GM21723 (cell line): ENCODE data around the gene CHFR.
A peak's percentile ranks its signal among the peaks of the same experiment; 100 is the strongest.
"Not testable (repeated sequence)": the region's sequence is repeated elsewhere in the genome, so short reads cannot be mapped to it uniquely, and the experiment has no call there.

Source experiments
- ATAC-seq: cut with Tn5 transposase; IDR thresholded peaks from one replicate; pipeline ENCODE4 v1.9.1; 2021; ENCODE audit warnings: mild to moderate bottlenecking, moderate library complexity; ENCODE audit not compliant: unreplicated experiment

The CHFR gene

DNA sequence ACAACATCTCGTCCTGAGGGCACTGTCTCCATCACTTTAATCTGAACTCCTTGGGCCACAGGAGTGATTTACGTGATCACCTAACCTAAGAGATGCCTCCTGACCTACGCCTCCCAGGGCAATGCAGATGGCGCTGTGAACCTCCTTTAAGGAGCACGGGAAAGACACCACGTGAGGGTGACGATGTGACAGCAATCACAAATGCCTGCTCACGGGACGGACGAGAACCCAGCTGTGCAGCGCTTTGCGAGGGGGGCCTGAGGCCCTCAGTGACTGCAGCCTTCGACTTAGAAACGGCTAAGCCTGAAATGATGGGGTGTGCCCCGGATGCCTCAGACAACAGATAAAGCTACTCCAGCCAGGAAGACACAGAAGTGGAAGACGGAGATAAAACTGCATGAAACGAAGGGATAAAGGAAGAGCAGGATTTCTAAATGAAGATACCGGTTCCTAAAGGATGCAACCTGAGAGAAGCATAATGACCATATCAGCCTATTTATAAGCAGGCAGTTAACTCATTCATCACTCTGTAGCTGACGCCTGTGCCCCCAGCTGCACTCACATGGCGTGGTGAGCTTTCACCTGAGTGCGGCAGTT lies 44.9 kb downstream of the CHFR start:
- no peak for ATAC-seq

DNA sequence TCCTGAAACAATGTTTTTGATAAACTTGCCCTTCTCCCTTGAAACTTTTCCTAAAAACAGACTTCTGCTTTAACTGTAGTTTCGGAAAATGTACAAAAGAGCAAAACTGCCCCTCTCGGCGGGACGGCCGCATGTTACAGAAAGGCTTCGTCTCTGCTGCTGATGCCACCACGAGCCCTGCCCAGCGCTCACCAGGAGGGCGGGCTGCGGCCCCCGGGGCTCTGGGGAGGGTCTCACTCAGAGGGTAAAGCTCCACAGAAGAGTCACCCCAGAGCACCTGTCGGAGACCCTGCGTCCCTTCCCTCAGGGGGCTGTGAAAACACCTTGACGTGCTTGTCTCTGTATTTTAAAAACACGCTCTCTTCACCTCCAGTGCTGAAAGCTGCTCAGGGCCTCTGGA lies 46.3 kb downstream of the CHFR start:
- ATAC-seq: no peak

DNA sequence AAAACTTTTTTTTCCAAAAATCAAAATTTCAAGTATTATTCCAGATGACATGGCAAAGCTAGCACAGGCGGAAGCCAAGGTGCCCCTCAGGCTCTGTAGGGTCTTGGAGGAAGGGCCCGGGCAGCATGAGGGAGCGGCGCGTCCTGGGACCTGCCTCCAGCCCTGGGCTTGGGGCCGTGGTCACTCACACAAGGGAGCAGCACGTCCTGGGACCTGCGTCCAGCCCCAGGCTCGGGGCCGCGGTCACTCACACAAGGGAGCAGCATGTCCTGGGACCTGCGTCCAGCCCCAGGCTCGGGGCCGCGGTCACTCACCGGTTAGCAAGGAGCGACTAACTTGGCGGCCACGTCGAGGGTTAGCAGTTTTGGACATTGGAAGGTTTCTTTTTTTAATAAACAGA lies 46.9 kb downstream of the CHFR start:
- ATAC-seq: no peak

DNA sequence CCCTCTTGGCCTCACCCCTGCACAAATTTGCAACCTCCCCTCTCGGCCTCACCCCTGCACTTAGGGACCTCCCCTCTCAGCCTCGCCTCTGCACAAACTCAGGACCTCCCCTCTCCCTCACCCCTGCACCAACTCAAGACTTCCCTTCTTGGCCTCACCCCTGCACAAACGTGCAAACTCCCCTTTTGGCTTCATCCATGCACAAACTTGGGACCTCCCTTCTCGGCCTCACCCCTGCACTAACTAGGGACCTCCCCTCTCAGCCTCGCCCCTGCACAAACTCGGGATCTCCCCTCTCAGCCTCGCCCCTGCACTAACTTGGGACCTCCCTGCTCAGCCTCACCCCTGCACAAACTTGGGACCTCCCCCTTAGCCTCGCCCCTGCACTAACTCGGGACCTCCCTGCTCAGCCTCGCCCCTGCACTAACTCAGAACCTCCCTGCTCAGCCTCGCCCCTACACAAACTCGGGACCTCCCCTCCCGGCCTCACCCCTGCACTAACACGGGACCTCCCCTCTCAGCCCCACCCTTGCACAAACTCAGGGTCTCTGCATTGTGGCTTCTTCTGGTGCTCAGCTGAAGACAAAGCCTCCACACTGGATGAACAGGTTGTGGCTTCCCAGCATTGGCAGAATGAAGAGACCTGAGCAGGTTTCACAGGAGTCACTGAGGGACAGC lies 47.7 kb downstream of the CHFR start:
- no peak for ATAC-seq

DNA sequence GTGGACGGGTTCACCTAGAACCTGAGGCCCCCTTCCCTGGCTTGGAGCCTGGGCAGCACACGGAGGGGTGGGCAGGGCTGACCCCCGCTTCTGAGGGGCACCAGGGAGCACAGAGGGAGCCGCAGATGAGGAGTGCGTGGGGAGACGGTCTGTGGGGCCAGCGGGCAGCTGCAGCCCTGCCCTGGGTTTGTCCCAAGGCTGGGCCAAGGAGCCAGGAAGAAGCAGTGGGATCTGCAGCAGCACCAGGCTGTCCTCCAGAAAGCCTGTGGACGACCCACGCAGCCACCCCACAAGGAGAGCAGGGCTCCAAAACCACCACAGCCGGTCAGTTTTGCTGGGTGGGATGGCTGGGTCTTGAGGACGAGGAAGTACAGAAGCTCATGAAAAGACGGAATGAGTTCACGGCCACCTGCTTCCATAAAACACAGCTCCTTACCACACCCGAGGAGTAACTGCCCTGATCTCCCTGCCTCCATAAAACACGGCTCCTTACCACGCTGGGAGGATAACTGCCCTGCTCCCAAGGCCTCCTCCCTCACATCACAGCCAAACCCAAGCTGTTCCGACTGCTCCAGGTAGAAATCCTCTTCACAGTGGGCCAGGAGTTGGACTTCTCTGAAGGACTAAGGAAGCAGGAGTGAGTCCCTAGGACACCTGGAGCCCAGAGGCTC lies 48.9 kb downstream of the CHFR start:
- no peak for ATAC-seq

DNA sequence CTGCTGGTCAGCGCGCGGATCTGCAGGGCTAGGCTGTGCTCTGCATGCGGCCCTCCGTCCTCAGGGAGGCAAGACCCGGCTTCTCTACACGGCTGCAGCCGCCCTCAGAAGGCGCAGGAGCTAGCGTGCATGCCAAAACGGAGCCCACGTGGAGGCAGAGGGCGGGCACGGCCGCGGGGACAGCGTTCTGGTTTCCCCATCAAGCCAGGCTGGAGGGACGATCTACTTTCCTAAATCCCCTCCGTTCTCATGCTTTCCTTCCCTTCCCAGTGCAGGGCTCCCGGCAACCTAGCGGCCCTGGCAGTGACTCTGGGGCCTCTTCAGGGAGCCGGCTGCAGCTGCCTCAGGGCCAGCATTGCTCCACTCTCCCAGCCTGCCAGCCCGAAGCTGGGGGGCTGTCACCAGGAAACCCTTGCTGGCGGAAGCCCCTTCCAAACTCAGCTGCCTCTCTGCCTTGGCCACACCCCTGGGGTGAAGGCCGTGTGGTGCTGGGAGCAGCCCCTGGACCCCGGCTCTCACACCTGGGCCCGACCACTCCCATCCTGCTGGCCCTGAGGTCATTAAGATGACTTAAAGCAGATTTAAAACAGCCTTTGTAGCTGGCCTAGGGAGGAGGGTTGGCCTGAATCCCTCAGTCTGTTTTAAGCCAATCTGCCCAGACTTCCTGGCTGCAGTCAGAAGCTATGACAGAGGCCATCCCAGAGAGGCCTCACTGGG lies 49.6 kb downstream of the CHFR start:
- ATAC-seq: no peak

DNA sequence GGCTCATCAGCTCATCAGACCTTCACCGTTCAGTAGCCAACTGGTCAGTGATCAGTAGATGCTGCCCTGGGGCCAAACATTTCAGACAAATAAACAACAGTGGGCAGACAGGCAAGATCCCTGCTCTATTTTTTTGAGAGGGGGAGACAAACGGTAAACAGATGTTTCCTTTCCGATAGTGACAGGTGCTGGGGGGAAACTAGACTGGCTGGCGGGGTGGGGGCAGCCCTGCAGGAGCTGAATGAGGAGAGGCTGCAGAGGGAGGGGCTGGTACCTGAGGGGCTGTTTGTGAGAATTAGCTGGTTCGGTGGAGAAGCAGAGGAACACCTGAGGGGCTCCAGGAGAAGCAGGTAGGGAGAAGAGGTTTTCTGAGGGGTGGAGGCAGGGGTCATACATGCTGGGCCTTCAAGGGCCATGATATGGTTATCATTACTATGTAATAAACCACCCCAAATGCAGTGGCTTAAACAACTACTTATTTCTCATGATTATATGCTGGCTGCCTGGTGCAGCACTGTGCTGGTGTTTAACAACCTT lies 50.5 kb downstream of the CHFR start:
- ATAC-seq: no peak

DNA sequence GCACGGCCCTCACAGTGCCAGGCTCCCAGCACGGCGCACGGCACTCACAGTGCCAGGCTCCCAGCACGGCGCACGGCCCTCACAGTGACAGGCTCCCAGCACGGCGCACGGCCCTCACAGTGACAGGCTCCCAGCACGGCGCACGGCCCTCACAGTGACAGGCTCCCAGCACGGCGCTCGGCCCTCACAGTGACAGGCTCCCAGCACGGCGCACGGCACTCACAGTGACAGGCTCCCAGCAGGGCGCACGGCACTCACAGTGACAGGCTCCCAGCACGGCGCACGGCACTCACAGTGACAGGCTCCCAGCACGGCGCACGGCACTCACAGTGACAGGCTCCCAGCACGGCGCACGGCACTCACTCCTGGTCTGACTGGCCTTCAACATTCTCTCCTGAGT lies 51.2 kb downstream of the CHFR start:
- not testable (repeated sequence) for ATAC-seq

DNA sequence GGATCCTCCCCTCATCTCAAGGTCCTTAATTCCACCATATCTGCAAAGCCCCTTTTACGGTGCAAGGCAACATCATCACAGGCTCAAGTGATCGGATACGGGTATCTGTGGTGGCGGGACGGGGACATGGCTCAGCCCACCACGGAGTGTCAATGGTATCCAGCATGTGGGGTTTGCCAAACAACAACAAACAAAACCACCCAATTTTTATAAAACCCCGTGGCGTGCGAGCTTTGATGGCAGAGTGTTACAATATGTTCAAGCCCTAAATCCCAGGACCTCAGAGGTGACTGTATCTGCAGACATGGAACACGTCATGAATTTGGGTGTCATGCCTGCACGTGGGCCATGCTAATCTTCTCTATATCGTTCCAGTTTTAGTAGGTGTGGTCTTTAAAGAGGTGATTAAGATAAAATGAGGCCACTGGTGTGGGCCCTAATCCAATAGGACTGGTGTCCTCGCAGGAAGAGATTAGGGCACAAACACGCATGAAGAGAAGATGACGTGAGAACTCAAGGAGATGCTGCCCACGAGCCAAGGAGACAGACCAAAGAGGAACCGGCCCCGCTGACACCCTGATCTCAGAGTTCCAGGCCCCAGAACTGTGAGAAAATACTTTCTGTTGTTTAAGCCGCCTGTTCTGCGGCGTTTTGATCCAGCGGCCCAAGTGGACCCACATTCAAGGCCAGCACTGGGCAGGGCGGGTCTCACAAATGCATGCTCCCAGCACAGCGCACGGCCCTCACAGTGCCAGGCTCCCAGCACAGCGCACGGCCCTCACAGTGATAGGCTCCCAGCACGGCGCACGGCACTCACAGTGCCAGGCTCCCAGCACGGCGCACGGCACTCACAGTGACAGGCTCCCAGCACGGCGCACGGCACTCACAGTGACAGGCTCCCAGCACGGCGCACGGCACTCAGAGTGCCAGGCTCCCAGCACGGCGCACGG lies 52.1 kb downstream of the CHFR start:
- ATAC-seq: no peak

DNA sequence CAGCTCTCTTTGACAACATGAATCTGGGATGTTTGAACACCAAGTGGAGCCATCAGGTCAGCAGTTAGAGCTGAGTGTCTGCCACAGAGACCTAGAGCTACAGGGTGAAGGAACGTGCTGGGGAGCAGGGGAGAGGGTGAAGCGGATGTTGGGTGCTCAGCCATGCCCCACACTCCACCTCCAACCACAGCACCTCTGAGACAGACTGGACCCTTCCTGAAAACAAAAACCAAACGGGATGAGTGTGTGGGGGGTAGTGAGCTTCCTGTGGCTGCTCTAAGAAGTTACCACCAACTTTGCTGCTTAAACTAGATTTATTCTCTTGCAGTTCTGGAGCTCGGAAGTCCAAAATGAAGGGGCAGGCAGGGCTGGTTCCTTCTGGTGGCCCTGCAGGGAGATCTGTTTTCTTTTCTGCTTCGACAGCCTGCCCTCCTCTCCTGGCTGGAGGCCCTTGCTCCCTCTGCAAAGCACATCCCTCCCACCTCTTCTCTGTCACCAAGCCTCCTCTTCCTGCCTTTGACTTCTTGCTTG lies 53.2 kb downstream of the CHFR start:
- no peak for ATAC-seq

DNA sequence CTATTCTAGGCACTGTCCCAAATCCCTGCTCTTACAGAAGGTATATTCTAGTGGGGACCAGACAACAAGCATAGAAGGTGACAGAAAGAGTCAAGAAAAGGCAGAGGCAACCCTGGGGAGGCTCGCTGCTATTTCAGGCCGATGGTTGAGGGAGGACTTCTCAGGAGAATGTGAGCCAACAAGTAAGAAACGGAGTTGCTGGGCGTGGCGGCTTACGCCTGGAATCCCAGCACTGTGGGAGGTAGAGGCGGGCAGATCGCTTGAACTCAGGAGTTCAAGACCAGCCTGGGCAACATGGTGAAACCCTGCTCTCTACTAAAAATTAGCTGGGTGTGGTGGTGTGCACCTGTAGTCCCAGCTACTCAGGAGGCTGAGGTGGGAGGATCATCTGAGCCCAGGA lies 54.1 kb downstream of the CHFR start:
- no peak for ATAC-seq

DNA sequence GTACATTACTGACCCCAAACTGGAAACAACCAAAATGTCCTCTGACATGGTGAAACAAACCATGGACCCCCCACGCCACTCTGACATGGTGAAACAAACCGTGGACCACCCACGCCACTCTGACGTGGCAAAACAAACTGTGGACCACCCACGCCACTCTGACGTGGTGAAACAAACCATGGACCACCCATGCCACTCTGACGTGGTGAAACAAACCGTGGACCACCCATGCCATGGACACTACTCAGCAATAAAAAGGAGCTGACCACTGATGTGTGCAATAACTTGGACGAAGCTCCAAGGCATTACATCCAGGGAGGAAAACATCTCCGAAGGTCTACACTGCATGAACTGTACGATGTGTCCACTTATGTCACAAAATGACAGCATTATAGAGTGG lies 55.6 kb downstream of the CHFR start:
- no peak for ATAC-seq

DNA sequence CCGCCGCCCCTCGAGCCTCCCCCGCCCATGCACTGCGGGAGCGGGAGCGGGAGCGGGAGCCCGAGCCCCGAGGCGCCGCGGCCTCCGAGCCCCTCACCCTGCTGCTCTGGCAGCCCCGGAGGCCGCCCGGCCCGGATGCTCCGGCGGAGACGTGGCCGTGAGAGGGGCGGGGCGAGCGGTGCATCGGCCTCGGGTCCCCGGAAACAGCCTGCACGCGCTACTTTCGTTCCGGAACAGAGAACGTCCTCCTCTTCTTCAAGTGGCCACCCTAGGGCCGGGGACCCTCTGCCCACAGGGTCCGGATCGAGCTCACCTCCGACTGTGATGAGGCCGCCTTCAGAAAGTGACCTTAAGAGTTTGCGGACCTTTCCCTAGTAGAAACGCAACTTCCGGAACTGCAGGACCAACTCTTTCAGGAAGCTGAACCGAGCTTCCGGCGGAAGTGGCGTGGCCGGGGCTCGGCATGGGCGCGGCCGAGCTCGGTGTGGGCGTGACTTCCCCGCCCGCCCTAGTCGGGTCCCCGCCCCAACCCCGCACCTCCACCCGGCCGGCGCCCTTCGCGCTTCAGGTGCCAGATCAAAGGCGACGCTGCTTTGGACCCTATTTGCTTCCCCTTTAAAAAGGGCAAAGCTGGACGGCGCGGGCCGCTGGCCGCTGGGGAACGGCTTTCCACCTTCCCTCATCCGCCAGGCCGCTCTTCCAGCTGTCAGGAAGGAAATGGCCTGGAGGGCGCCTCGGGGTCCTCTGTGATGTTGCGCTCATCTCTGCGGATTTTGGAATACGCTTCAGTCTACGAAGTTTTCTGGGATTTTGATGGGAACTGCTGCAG lies 58.5 kb downstream of the CHFR start, which contains the start of gene GOLGA3:
Gene GOLGA3, minus strand, starts transcription at position 164 of the 829 bp plus-strand sequence. CDS start 6,741 bp downstream, outside the sequence.
- peak; percentile 89 for ATAC-seq

DNA sequence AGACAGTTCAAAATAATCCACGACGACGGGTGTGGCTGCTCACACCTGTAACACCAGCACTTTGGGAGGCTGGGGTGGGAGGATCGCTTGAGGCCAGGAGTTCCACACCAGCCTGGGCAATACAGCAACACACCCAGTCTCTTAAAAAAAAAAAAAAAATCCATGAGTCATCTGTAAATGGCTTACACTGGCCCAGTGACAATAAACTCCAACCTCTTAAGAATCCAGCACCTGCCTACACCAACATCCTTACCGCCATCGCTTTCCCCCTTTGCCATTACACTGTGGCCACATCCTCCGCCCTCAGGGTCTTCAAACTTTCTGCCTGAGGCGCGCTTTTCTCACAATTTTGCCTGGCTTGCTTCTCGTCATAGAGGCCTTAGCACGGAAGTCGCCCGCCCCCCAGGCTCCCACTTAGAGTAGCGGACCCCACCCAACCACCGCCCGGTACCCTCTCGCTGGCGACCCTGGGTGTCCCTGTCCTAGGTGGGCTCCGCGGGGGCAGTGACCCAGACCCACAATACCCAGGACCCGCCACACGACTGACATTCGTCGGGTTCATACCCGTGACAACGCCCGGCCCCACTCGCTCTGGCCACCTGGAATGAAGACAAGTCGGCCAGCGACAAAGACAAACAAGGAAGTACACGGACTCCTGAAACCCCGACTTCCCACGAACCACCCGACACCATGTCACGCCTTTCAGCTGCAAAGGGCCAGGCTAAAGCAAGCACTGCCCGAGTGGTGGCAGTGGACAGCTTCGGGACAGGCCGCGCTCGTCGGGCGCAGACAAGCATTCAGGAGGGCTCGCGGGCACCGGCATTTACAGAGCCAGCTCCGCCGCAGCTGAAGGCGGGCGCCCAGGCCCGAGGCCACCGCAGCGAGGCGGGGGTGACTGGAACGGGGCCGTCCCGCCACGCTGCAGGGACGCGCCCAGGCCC lies 59.4 kb downstream of the CHFR start:
- ATAC-seq: peak; percentile 24

DNA sequence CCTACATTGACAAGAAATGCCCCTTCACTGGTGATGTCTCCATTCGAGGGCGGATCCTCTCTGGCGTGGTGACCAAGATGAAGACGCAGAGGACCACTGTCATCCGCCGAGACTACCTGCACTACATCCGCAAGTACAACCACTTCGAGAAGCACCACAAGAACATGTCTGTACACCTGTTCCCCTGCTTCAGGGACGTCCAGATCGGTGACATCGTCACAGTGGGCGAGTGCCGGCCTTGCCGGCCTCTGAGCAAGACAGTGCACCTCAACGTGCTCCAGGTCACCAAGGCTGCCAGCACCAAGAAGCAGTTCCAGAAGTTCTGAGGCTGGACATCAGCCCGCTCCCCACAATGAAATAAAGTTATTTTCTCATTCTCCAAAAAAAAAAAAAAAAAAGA lies 61.5 kb downstream of the CHFR start:
- no peak for ATAC-seq

DNA sequence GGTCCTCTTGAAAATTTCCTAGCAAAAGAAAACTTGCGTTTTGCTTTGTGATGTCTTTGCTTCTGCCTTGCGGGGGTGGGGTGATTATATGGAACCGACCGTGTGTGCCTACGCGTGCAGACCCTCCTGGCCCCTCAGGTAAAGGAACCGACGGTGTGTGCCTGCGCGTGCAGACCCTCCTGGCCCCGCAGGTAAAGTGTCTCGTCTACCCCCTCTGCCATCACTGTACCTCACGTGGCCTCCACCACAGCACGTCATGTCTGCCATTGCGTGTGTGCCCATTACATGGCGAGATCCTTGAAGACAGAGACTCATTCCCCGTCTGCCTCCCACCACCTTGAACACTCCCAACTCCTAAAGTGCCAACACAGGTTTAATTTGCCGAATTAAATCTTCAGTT lies 62.3 kb downstream of the CHFR start:
- no peak for ATAC-seq

DNA sequence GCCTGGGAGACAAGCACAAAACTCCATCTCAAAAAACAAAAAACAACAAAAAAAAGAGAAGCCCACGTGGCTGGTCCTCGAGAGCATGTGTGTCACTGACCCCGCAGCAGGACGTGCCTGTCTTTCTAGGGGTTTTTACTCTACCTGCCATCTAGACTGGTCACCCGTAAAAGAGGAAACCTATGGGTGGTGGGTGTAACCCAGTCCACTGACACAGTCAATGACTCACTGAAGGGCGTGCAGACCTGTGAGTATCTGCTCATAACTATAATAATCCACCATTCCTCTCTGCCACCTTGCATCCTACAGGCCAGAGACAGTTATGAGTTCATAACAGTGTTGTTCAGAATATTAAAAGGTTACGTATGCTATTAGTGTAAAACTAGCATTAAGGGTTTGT lies 63.4 kb downstream of the CHFR start:
- no peak for ATAC-seq

DNA sequence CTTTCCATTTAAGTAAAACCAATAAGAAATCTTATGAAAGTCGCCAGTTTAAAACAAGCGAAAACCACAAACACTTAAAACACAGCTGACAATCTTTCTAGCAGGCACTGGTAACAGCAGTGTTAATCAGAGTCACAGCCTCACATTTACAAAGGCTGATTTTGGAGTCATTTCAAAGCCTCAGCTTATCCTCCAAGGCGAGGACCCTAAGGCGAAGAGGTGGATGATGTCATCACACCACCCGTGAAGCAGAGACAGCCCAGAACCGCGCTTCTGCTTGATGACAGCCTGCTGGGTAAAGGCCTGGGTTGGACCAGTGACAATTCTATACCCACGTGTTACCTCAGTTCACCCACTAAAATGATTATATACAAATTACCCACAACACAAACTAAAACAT lies 68.8 kb downstream of the CHFR start:
- no peak for ATAC-seq
